Neural progenitor cell (in vitro differentiated cells): ENCODE measurements around the gene MEMO1.

Source experiments
- EZH2 ChIP-seq: fragments of 200-600 bp; sonication (generic); IDR thresholded peaks from 2 replicates; pipeline ENCODE4 v1.6.1; 2017; ENCODE audit warnings: antibody characterized with exemption, mild to moderate bottlenecking, moderate library complexity
- TF ChIP-seq, protein P1 (sequence below): fragments of 200-600 bp; sonication (generic); IDR thresholded peaks from 2 replicates; pipeline ENCODE4 v1.5.1; 2017; ENCODE audit warnings: antibody characterized with exemption, mild to moderate bottlenecking

DNA sequence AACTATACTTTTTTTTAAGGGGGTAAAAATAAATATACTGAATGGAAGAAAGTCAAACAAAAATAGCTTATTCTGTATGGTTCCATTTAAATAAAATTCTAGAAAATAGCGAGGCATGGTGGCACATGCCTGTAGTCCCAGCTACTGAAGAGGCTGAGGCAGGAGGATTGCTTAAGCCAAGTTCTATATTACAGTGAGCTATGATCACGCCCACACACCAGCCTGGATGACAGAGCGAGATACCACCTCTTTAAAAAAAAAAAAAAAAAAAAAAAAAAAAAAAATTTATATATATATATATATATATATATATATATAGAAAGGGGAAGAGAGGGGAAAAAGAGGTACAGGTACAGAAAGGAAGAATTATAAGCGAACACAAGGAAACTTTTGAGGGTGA is 77.7 kb downstream of the MEMO1 start:
- TF ChIP-seq, protein P1, sequence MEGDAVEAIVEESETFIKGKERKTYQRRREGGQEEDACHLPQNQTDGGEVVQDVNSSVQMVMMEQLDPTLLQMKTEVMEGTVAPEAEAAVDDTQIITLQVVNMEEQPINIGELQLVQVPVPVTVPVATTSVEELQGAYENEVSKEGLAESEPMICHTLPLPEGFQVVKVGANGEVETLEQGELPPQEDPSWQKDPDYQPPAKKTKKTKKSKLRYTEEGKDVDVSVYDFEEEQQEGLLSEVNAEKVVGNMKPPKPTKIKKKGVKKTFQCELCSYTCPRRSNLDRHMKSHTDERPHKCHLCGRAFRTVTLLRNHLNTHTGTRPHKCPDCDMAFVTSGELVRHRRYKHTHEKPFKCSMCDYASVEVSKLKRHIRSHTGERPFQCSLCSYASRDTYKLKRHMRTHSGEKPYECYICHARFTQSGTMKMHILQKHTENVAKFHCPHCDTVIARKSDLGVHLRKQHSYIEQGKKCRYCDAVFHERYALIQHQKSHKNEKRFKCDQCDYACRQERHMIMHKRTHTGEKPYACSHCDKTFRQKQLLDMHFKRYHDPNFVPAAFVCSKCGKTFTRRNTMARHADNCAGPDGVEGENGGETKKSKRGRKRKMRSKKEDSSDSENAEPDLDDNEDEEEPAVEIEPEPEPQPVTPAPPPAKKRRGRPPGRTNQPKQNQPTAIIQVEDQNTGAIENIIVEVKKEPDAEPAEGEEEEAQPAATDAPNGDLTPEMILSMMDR = no peak
- TF ChIP-seq EZH2 = no peak
